Ishikawa (cell line): ENCODE results near the gene HOXA5.

Experiments used
- CREB1 ChIP-seq: IDR thresholded peaks from 2 replicates; pipeline ENCODE4 v1.6.1; 2012; ENCODE audit warnings: low read depth
- FOXM1 ChIP-seq: IDR thresholded peaks from 2 replicates; pipeline ENCODE4 v1.6.1; 2012; ENCODE audit warnings: low read depth, borderline replicate concordance

DNA sequence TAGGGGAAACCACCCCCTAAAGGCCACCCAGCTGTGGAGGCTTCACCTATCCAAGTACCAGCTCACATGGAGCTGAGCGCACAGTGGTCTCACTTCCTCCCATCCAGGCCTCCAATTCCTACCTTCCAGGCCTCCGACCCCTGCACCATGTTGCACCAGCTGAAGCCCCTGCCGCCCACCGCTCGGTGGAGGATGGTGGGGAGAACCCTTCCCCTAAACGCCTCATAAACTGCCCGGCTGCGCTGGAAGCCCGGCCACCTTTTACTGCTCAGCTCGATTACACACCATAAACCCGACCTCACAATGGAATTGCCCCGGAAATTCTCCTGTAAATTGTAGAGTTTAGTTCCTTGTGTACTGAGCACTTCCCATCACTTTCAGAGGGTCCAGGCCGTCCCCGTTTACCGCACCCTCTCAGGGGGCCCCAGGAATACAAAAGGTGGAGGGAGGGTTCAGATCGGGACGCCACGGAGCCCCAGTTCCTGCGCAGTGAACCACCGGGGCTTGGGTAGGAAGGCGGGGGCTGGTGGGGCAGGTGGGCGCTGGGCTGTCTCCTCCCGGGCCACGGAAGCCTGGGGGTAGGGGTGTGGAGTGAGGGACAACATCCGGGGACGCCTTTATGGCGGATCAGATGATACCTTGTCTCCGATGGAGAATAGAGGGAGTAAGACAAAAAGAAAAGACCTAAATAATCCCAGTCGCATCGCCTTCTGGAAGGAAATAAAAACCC, 14.4 kb upstream of the HOXA5 start:
- no peak for TF ChIP-seq FOXM1
- no peak for TF ChIP-seq CREB1
